GM21576 (cell line): ENCODE results near the gene LUC7L.
"Not testable (repeated sequence)": the region's sequence is repeated elsewhere in the genome, so short reads cannot be mapped to it uniquely, and the experiment has no call there.

ENCODE experiments used
- ATAC-seq: cut with Tn5 transposase; IDR thresholded peaks from one replicate; pipeline ENCODE4 v1.9.1; 2021; ENCODE audit warnings: mild to moderate bottlenecking, moderate library complexity; ENCODE audit not compliant: unreplicated experiment

The LUC7L gene

DNA sequence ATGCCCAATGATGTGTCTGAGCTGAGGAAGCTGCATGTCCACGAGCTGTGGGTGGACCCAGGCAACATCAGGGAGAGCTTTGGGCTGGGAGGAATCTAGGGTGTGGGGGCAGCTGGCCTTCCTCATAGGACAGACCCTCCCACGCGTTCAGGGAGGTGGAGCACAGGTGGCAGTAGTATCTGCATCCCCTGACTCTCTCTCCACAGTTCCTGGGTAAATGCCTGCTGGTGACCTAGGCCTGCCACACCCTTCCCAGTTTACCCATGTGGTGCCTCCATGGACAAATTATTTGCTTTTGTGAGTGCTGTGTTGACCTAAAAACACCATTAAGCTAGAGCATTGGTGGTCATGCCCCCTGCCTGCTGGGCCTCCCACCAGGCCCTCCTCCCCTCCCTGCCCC, 60.2 kb downstream of the LUC7L start:
- ATAC-seq: no peak

- ATAC-seq: no peak
Measured at GRCh38 chr16:168424-168823, 60.8 kb downstream of the LUC7L start.

- no peak for ATAC-seq
Measured at GRCh38 chr16:167122-167690, 62.0 kb downstream of the LUC7L start.

DNA sequence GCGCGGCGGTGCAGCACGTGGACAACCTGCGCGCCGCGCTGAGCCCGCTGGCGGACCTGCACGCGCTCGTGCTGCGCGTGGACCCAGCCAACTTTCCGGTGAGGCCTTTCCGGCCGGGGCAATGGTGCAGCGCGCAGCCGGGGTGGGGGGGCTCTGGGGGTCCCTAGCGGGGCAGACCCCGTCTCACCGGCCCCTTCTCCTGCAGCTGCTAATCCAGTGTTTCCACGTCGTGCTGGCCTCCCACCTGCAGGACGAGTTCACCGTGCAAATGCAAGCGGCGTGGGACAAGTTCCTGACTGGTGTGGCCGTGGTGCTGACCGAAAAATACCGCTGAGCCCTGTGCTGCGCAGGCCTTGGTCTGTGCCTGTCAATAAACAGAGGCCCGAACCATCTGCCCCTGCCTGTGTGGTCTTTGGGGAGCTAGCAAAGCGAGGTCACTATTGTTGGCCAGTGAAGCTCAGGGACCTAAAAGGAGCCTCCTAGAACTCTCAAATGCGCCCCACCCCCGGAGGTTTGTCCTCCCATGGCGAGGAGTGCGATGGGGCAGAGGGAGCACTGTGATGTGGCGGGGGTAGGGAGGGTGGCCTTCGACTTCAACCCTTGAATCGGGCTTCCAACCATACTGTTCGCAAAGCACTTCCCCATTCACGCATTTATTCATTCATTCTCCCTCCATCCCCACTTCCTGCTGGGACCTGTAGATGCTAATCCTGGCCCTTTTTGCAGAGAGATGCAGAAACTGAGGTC, 62.7 kb downstream of the LUC7L start:
- no peak for ATAC-seq

GRCh38 chr16:165539-166374, 63.5 kb downstream of the LUC7L start, which contains the start of gene HBM:
Gene HBM (plus strand): TSS chr16:165978. CDS start chr16:165998, 20 bp downstream.
- no peak for ATAC-seq

GRCh38 chr16:164827-165538, 64.3 kb downstream of the LUC7L start:
- no peak for ATAC-seq

GRCh38 chr16:164134-164823, 65.0 kb downstream of the LUC7L start:
- not testable (repeated sequence) for ATAC-seq

DNA sequence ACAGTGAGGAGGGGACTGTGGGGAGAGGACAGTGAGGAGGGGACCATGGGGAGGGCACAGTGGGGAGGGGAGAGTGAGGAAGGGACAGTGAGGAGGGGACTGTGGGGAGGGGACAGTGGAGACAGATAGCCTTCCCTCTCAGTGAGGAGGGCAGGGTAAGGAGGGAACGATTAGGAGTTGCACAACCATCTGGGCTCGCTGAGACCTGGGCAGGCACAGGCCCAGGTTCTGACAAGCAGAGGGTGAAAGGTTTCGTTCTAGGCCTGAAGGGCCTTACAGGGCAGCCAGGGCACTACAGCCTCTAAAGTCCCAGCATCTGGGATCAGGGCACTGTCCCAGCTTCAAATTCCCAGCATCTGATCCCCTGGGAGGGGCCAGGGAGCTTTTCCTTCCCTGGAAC, 65.6 kb downstream of the LUC7L start:
- not testable (repeated sequence) for ATAC-seq

- ATAC-seq: not testable (repeated sequence)
Measured at GRCh38 chr16:163139-163538, 66.1 kb downstream of the LUC7L start.

GRCh38 chr16:162271-162991, 66.8 kb downstream of the LUC7L start:
- no peak for ATAC-seq

- no peak for ATAC-seq
Measured at GRCh38 chr16:160691-161190, 68.5 kb downstream of the LUC7L start.

DNA sequence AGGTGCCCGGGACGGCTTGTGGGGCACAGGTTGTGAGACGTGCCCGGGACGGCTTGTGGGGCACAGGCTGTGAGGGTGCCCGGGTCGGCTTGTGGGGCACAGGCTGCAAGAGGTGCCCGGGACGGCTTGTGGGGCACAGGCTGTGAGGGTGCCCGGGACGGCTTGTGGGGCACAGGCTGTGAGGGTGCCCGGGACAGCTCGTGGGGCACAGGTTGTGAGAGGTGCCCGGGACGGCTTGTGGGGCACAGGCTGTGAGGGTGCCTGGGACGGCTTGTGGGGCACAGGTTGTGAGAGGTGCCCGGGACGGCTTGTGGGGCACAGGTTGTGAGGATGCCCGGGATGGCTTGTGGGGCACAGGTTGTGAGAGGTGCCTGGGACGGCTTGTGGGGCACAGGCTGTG, 69.0 kb downstream of the LUC7L start:
- ATAC-seq: not testable (repeated sequence)

GRCh38 chr16:159136-159849, 70.0 kb downstream of the LUC7L start:
- ATAC-seq: no peak

- no peak for ATAC-seq
Measured at GRCh38 chr16:155031-155398, 74.2 kb downstream of the LUC7L start.

- ATAC-seq: no peak
Measured at GRCh38 chr16:154217-155030, 74.8 kb downstream of the LUC7L start.

DNA sequence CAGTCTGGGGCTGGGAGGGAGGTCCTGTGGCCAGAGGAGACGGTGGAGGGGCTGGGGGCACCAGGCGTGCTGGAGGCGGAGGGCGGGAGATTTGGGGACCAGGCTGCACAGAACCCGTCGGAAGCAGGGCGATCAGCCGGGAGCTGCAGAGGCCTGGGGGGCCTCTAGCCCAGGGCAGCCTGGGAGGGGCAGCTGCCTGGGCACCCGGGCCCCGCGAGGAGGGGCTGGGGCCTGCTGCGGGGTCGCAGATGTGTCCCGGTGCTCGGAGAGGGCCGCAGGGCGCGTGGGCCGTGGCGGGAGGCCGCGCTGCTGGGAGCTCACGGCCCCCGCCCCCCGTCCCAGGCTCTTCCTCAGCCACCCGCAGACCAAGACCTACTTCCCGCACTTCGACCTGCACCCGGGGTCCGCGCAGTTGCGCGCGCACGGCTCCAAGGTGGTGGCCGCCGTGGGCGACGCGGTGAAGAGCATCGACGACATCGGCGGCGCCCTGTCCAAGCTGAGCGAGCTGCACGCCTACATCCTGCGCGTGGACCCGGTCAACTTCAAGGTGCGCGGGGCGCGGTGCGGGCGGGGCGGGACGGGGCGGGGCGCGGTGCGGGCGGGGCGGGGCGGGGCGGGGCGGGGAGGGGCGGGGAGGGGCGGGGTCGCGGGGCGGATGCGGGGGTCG, 75.6 kb downstream of the LUC7L start:
- ATAC-seq: not testable (repeated sequence)

GRCh38 chr16:153129-153521, 76.1 kb downstream of the LUC7L start:
- ATAC-seq: not testable (repeated sequence)
